K562 (cell line): Measurements from ENCODE around the gene ACP4. TPM values are rescaled to one million over a fixed set of nuclear protein-coding genes. Genes with fewer than 3 reads are reported as not detected.

Source experiments
- CBX1 ChIP-seq: sonication (generic); IDR thresholded peaks from 2 replicates; pipeline ENCODE4 v1.6.1; 2016; ENCODE audit warnings: antibody characterized with exemption, low read depth, mild to moderate bottlenecking
- E2F3 ChIP-seq: fragments of 250-450 bp; sonication (Bioruptor Pico); IDR thresholded peaks from 2 replicates; pipeline ENCODE4 v1.4.0; 2020; ENCODE audit warnings: mild to moderate bottlenecking
- E4F1 ChIP-seq: fragments of 250-450 bp; sonication (Bioruptor Pico); IDR thresholded peaks from 2 replicates; pipeline ENCODE4 v1.5.0; 2021; ENCODE audit warnings: mild to moderate bottlenecking, borderline replicate concordance
- ELF2 ChIP-seq: fragments of 250-450 bp; sonication (Bioruptor Pico); IDR thresholded peaks from 2 replicates; pipeline ENCODE4 v1.5.0; 2021; ENCODE audit warnings: mild to moderate bottlenecking
- FIP1L1 ChIP-seq: fragments of 200-400 bp; formaldehyde crosslinking; IDR thresholded peaks from 2 replicates; pipeline ENCODE4 v1.6.1; 2018; ENCODE audit warnings: mild to moderate bottlenecking, low read depth, low read length; ENCODE audit not compliant: poor library complexity, severe bottlenecking
- JUNB ChIP-seq: fragments of 450-650 bp; formaldehyde crosslinking; conservative IDR thresholded peaks from 2 replicates; pipeline ENCODE4 v1.4.0; 2020; ENCODE audit warnings: mild to moderate bottlenecking
- KDM1A ChIP-seq, 2 experiments: fragments of 450-650 bp; IDR thresholded peaks; 2 replicates each; pipeline ENCODE4 v1.6.1; 2016; ENCODE audit warnings: mild to moderate bottlenecking in 2 of 2
- MEF2D ChIP-seq: conservative IDR thresholded peaks from 2 replicates; pipeline ENCODE4 v1.6.1; 2016; ENCODE audit warnings: low read depth, missing genetic modification characterization, missing compliant biosample characterization
- NFIC ChIP-seq: fragments of 450-650 bp; IDR thresholded peaks from 2 replicates; pipeline ENCODE4 v1.6.1; 2017; ENCODE audit warnings: mild to moderate bottlenecking, inconsistent platforms
- NFRKB ChIP-seq: fragments of 450-650 bp; IDR thresholded peaks from 2 replicates; pipeline ENCODE4 v1.6.1; 2016; ENCODE audit warnings: low read depth
- NR2F6 ChIP-seq: fragments of 450-650 bp; formaldehyde crosslinking; IDR thresholded peaks from 2 replicates; pipeline ENCODE4 v1.4.0; 2020; ENCODE audit warnings: mild to moderate bottlenecking
- POLR2B ChIP-seq: fragments of 450-650 bp; IDR thresholded peaks from 2 replicates; pipeline ENCODE4 v1.6.1; 2018; ENCODE audit warnings: low read depth; ENCODE audit not compliant: partially characterized antibody
- PREB ChIP-seq: sonication (generic); formaldehyde crosslinking; IDR thresholded peaks from 2 replicates; pipeline ENCODE4 v1.8.1; 2023; ENCODE audit warnings: mild to moderate bottlenecking, missing genetic modification reagents
- RB1 ChIP-seq: fragments of 450-650 bp; IDR thresholded peaks from 2 replicates; pipeline ENCODE4 v1.6.1; 2017; ENCODE audit warnings: low read depth, mild to moderate bottlenecking
- RBM14 ChIP-seq: fragments of 200-400 bp; formaldehyde crosslinking; IDR thresholded peaks from 2 replicates; pipeline ENCODE4 v1.6.1; 2018; ENCODE audit warnings: low read depth, mild to moderate bottlenecking, low read length, moderate library complexity, borderline replicate concordance; ENCODE audit not compliant: insufficient read depth
- SIN3A ChIP-seq, 2 experiments: fragments of 150-350 bp in 1 of 2; IDR thresholded peaks; 2 replicates each; pipeline ENCODE4 v1.6.1; 2011 to 2016; ENCODE audit warnings: borderline replicate concordance in 2 of 2, low read depth in 2 of 2, low read length in 2 of 2, mild to moderate bottlenecking in 2 of 2, moderate library complexity in 2 of 2; ENCODE audit not compliant: control insufficient read depth in 1 of 2
- SMAD2 ChIP-seq: fragments of 150-350 bp; IDR thresholded peaks from 2 replicates; pipeline ENCODE4 v1.6.1; 2014; ENCODE audit warnings: low read depth, mild to moderate bottlenecking, low read length
- SMARCB1 ChIP-seq: IDR thresholded peaks from 2 replicates; pipeline ENCODE4 v1.6.1; 2011; ENCODE audit warnings: improper control_type of control experiment, low read depth; ENCODE audit not compliant: insufficient read length
- SUPT5H ChIP-seq: fragments of 450-650 bp; IDR thresholded peaks from 2 replicates; pipeline ENCODE4 v1.6.1; 2016
- TAF15 ChIP-seq: fragments of 200-400 bp; formaldehyde crosslinking; IDR thresholded peaks from 2 replicates; pipeline ENCODE4 v1.6.1; 2017; ENCODE audit warnings: mild to moderate bottlenecking, low read depth, low read length, moderate library complexity
- USF2 ChIP-seq: sonication (generic); formaldehyde crosslinking; IDR thresholded peaks from 2 replicates; pipeline ENCODE4 v1.5.0; 2020; ENCODE audit warnings: missing genetic modification reagents
- ZBTB8A ChIP-seq: fragments of 450-650 bp; IDR thresholded peaks from 2 replicates; pipeline ENCODE4 v1.6.1; 2018; ENCODE audit warnings: mild to moderate bottlenecking, moderate library complexity; ENCODE audit not compliant: partially characterized antibody
- ZNF165 ChIP-seq: fragments of 250-450 bp; sonication (Bioruptor Pico); IDR thresholded peaks from 2 replicates; pipeline ENCODE4 v1.4.0; 2020; ENCODE audit warnings: borderline replicate concordance
- ZNF197 ChIP-seq: fragments of 200-800 bp; sonication (Bioruptor generic); IDR thresholded peaks from 2 replicates; pipeline ENCODE4 v1.6.1; 2016; ENCODE audit warnings: low read depth, missing genetic modification characterization, missing compliant biosample characterization
- ZNF707 ChIP-seq: fragments of 250-450 bp; sonication (Bioruptor Pico); conservative IDR thresholded peaks from 2 replicates; pipeline ENCODE4 v1.8.0; 2022; ENCODE audit warnings: inconsistent platforms, mild to moderate bottlenecking, moderate library complexity
- ZSCAN29 ChIP-seq: fragments of 450-650 bp; IDR thresholded peaks from 2 replicates; pipeline ENCODE4 v1.6.1; 2017
- polyA plus RNA-seq, 8 experiments: library from polyadenylated mRNA; depleted of rRNA in 4 of 8; stranded (reverse) in 5 of 8; unstranded in 3 of 8; fragments of >200 nt; fragmentation: Nextera tagmentation in 2 of 8; fragmentation: Illumina TruSeq in 1 of 8; extraction: Ambion mirVana in 2 of 8; extraction: Trizol in 1 of 8; gene quantifications; 2 replicates each; pipeline versions ENCODE4 v1.2.1 to v1.2.3, GENCODE V29; 2011 to 2014; ENCODE audit warnings: inconsistent platforms in 1 of 8, missing spikeins in 1 of 8
- total RNA-seq, 7 experiments: library from RNA; depleted of rRNA in 6 of 7; stranded (reverse); fragments of >200 nt in 6 of 7; fragmentation: Illumina TruSeq in 2 of 7; extraction: Trizol in 2 of 7; gene quantifications; 2 replicates each; pipeline versions ENCODE4 v1.2.1 to v1.2.3, GENCODE V29; 2011 to 2021; ENCODE audit warnings: low replicate concordance in 1 of 7

The ACP4 gene
- total and polyA plus RNA-seq, 9 of the 15 experiments (the other 6 are each of a cell fraction or from before 2014, with no cell fraction given) = not detected

GRCh38 chr19:50797781-50798658, 7.8 kb downstream of the ACP4 start (continued):
- TF ChIP-seq PREB (CRISPR knock-in tag) (no peak), ZNF165 (CRISPR knock-in tag) (no peak), ZNF197 (CRISPR knock-in tag) (no peak), NFIC (peak; percentile 53; the same call in 1 of the 2 replicates), JUNB (CRISPR knock-in tag) (no peak), KDM1A (IDR thresholded peaks at IDR 0.05) (no peak), SUPT5H (peak; percentile 28), ZBTB8A (no peak), NFRKB (no peak), E2F3 (CRISPR knock-in tag) (no peak), FIP1L1 (peak; percentile 22), NR2F6 (CRISPR knock-in tag) (no peak), ZNF707 (CRISPR knock-in tag) (no peak), RBM14 (no peak), SMARCB1 (no peak), TAF15 (no peak), RB1 (no peak), SMAD2 (no peak), CBX1 (no peak), ELF2 (CRISPR knock-in tag) (no peak), SIN3A (IDR thresholded peaks at IDR 0.05; ENCODE audit: borderline replicate concordance in 2 of 2, control insufficient read depth in 1 of 2, low read depth in 2 of 2, low read length in 2 of 2) (0 out of 4 replicates have a peak, but pooled peaks of 1 of the 2 experiments have one; percentile 7), MEF2D (tag) (no peak), POLR2B (peak; percentile 8), E4F1 (CRISPR knock-in tag) (no peak), USF2 (no peak), ZSCAN29 (no peak)
